GM21576 (cell line): ENCODE results near the gene TRPM7.
"Not testable (repeated sequence)": the region's sequence is repeated elsewhere in the genome, so short reads cannot be mapped to it uniquely, and the experiment has no call there.

ENCODE experiments used
- ATAC-seq: cut with Tn5 transposase; IDR thresholded peaks from one replicate; pipeline ENCODE4 v1.9.1; 2021; ENCODE audit warnings: mild to moderate bottlenecking, moderate library complexity; ENCODE audit not compliant: unreplicated experiment

TRPM7 gene

GRCh38 chr15:50675535-50676144 lies 11.0 kb downstream of the TRPM7 start:
- no peak for ATAC-seq

GRCh38 chr15:50670115-50670514 lies 16.5 kb downstream of the TRPM7 start:
- no peak for ATAC-seq

- ATAC-seq = no peak
Measured at GRCh38 chr15:50669611-50670010, 17.0 kb downstream of the TRPM7 start.

- ATAC-seq = no peak
Measured at GRCh38 chr15:50665938-50666337, 20.7 kb downstream of the TRPM7 start.

GRCh38 chr15:50655555-50655954 lies 31.0 kb downstream of the TRPM7 start:
- no peak for ATAC-seq

GRCh38 chr15:50653156-50653743 lies 33.3 kb downstream of the TRPM7 start:
- ATAC-seq = no peak

- ATAC-seq = no peak
Measured at GRCh38 chr15:50652671-50653070, 33.9 kb downstream of the TRPM7 start.

GRCh38 chr15:50641318-50641717 lies 45.3 kb downstream of the TRPM7 start:
- ATAC-seq = no peak

- ATAC-seq = no peak
Measured at GRCh38 chr15:50636146-50636545, 50.5 kb downstream of the TRPM7 start.

GRCh38 chr15:50633653-50634052 lies 52.9 kb downstream of the TRPM7 start:
- ATAC-seq = no peak

GRCh38 chr15:50628421-50628820 lies 58.2 kb downstream of the TRPM7 start:
- no peak for ATAC-seq

GRCh38 chr15:50627351-50628055 lies 59.1 kb downstream of the TRPM7 start:
- ATAC-seq = no peak

- ATAC-seq = no peak
Measured at GRCh38 chr15:50624616-50625168, 61.9 kb downstream of the TRPM7 start.

GRCh38 chr15:50622361-50622943 lies 64.1 kb downstream of the TRPM7 start:
- ATAC-seq = not testable (repeated sequence)

- ATAC-seq = not testable (repeated sequence)
Measured at GRCh38 chr15:50616960-50617359, 69.6 kb downstream of the TRPM7 start.

GRCh38 chr15:50616554-50616953 lies 70.0 kb downstream of the TRPM7 start:
- ATAC-seq = not testable (repeated sequence)

GRCh38 chr15:50613600-50613999 lies 73.0 kb downstream of the TRPM7 start:
- ATAC-seq = no peak

- ATAC-seq = no peak
Measured at GRCh38 chr15:50607129-50607528, 79.5 kb downstream of the TRPM7 start.

- ATAC-seq = no peak
Measured at GRCh38 chr15:50605462-50605861, 81.1 kb downstream of the TRPM7 start.

GRCh38 chr15:50602028-50602427 lies 84.6 kb downstream of the TRPM7 start:
- ATAC-seq = not testable (repeated sequence)

GRCh38 chr15:50594311-50594710 lies 92.3 kb downstream of the TRPM7 start:
- ATAC-seq = no peak

- ATAC-seq = no peak
Measured at GRCh38 chr15:50593761-50594160, 92.8 kb downstream of the TRPM7 start.
